ENCODE measurements around the gene DCLK1.

- TF ChIP-seq POLR2A (IDR thresholded peaks at IDR 0.05) (no peak), CTCF (IDR thresholded peaks at IDR 0.05) (no peak)
Measured at GRCh38 chr13:35780613-35781012, 350.6 kb downstream of the DCLK1 start.

Measured in tibial nerve (tissue), 3 donors.